ENCODE results near the gene PTPRO. TPM values are rescaled to one million over a fixed set of nuclear protein-coding genes. Genes with fewer than 3 reads are reported as not detected.

The PTPRO gene
- total RNA-seq, 1 experiment from 2014 or later = 0.52 TPM

DNA sequence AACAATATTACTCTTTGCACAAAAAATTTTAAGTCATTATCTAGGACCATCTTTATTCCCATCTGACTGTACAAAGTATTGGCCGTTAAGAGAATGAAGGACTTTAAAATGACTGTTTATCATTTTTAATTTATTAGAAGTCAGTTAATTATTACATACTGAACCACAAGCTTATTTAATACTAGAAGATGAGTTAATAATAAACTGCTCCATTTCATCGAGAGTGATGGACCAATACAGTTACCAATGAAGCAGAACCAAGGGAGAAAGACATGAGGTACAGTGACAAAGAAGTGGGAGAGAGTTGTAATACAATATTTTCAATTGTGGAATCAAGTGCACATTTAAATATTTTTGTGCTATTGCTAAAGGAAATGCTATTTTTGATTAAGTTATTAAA, 83.3 kb downstream of the PTPRO start:
- no peaks in the 10 kb centered on the region for H3K36me3 Mint-ChIP-seq (ENCODE audit: insufficient read depth in 1 of 3, low read depth in 3 of 3)
- Histone ChIP-seq H2BK20ac (ENCODE audit: low read depth, low read length, poor library complexity, severe bottlenecking) (no peak overlapping the region), H3K27me3 (ENCODE audit: insufficient read depth, low read length) (no peaks in the 10 kb centered on the region), H2BK12ac (ENCODE audit: insufficient read length, low read depth, low read length) (no peak overlapping the region), H2AK5ac (ENCODE audit: insufficient read length, low read length) (no peak overlapping the region), H3K9ac (ENCODE audit: extremely low read depth, insufficient read length, low read length) (no peak overlapping the region), H3K4me1 (ENCODE audit: insufficient read depth, low read length) (no peaks in the 10 kb centered on the region), H3K27ac (ENCODE audit: insufficient read length, low read depth, low read length) (no peak overlapping the region), H4K8ac (replicated peaks; ENCODE audit: insufficient read length, low read depth, low read length) (no peak overlapping the region), H2BK5ac (ENCODE audit: insufficient read length, low read length) (no peak overlapping the region), H2BK120ac (ENCODE audit: low read depth, low read length, poor library complexity, severe bottlenecking) (no peak overlapping the region), H4K5ac (ENCODE audit: insufficient read length, low read depth, low read length) (no peak overlapping the region), H2AFZ (ENCODE audit: low read length) (no peak overlapping the region), H4K91ac (ENCODE audit: insufficient read length, low read depth, low read length) (no peak overlapping the region), H3T11ph (ENCODE audit: low read length) (no peak overlapping the region), H3K4me2 (ENCODE audit: insufficient read depth, insufficient read length, low read length) (no peak overlapping the region), H3K79me2 (ENCODE audit: insufficient read depth, low read length) (no peaks in the 10 kb centered on the region), H4K20me1 (ENCODE audit: control insufficient read depth, insufficient read depth, insufficient read length) (no peaks in the 10 kb centered on the region), H3K14ac (ENCODE audit: insufficient read depth, low read length) (no peak overlapping the region), H3K23ac (ENCODE audit: insufficient read length, low read depth, low read length) (no peak overlapping the region), H3K18ac (ENCODE audit: insufficient read length, low read depth, low read length) (no peak overlapping the region), H2BK15ac (ENCODE audit: low read depth, low read length) (no peak overlapping the region), H3K79me1 (ENCODE audit: insufficient read depth, low read depth, low read length, poor library complexity, severe bottlenecking) (no peaks in the 10 kb centered on the region), H3K23me2 (ENCODE audit: insufficient read length, low read depth, low read length, poor library complexity, severe bottlenecking) (no peaks in the 10 kb centered on the region), H3K4ac (ENCODE audit: low read depth, low read length) (no peak overlapping the region), H3K9me3 (ENCODE audit: control insufficient read depth, low read depth, low read length) (no peaks in the 10 kb centered on the region), H3K56ac (ENCODE audit: insufficient read length, low read depth, low read length) (no peak overlapping the region)
- H3K27ac Mint-ChIP-seq = no peak overlapping the region
- H3K27me3 Mint-ChIP-seq (ENCODE audit: low read depth) = no peaks in the 10 kb centered on the region
- H3K4me3 Mint-ChIP-seq = no peak overlapping the region
- H3K9me3 Mint-ChIP-seq = no peaks in the 10 kb centered on the region; a peak in 2 of 5 replicates
- no peak for DNase-seq
- WGBS (ENCODE audit: extremely low coverage, insufficient read length, low lambda C conversion rate) = no CpG with 5 or more reads among the region's 2 CpGs
- no peak for TF ChIP-seq CTCF (conservative IDR thresholded peaks at IDR 0.05)
- no peaks in the 10 kb centered on the region for H3K4me1 Mint-ChIP-seq

Data from H9 (cell line).